HepG2 (cell line): ENCODE results near the gene NIFK. TPM values are rescaled to one million over a fixed set of nuclear protein-coding genes. Genes with fewer than 3 reads are reported as not detected.
A peak's percentile ranks its signal among the peaks of the same experiment; 100 is the strongest.

Experiments
- ARNT2 ChIP-seq: sonication (generic); formaldehyde crosslinking; IDR thresholded peaks from 2 replicates; pipeline ENCODE4 v1.8.0; 2022; ENCODE audit warnings: mild to moderate bottlenecking, low read depth, missing genetic modification reagents, moderate library complexity
- CCAR2 ChIP-seq: fragments of 200-400 bp; formaldehyde crosslinking; optimal IDR thresholded peaks from 2 replicates; pipeline ENCODE3; 2018; ENCODE audit warnings: low read depth, mild to moderate bottlenecking, low read length, moderate library complexity
- ELK4 ChIP-seq: sonication (generic); formaldehyde crosslinking; IDR thresholded peaks from 2 replicates; pipeline ENCODE4 v1.9.0; 2021; ENCODE audit warnings: missing genetic modification reagents, borderline replicate concordance
- HNF4A ChIP-seq: sonication (generic); formaldehyde crosslinking; IDR thresholded peaks from 2 replicates; pipeline ENCODE4 v1.4.0; 2020; ENCODE audit warnings: missing genetic modification reagents
- MBD4 ChIP-seq: IDR thresholded peaks from 2 replicates; pipeline ENCODE4 v1.6.1; 2012; ENCODE audit warnings: low read length, inconsistent platforms, borderline replicate concordance
- RXRB ChIP-seq: IDR thresholded peaks from 2 replicates; pipeline ENCODE4 v1.6.1; 2016; ENCODE audit warnings: borderline replicate concordance, missing genetic modification reagents, missing compliant biosample characterization
- TRAFD1 ChIP-seq: sonication (generic); formaldehyde crosslinking; IDR thresholded peaks from 2 replicates; pipeline ENCODE4 v1.5.1; 2020; ENCODE audit warnings: missing genetic modification reagents, mild to moderate bottlenecking, borderline replicate concordance
- ZNF143 ChIP-seq: sonication (generic); formaldehyde crosslinking; IDR thresholded peaks from 2 replicates; pipeline ENCODE4 v1.4.0; 2020; ENCODE audit warnings: missing genetic modification reagents
- ZNF224 ChIP-seq: sonication (generic); formaldehyde crosslinking; IDR thresholded peaks from 2 replicates; pipeline ENCODE4 v1.5.0; 2020; ENCODE audit warnings: mild to moderate bottlenecking, missing genetic modification reagents
- ZNF547 ChIP-seq: sonication (generic); formaldehyde crosslinking; IDR thresholded peaks from 2 replicates; pipeline ENCODE4 v1.5.1; 2020; ENCODE audit warnings: mild to moderate bottlenecking, missing genetic modification reagents
- ZNF609 ChIP-seq: sonication (generic); formaldehyde crosslinking; IDR thresholded peaks from 2 replicates; pipeline ENCODE4 v1.4.0; 2020; ENCODE audit warnings: mild to moderate bottlenecking, missing genetic modification reagents, borderline replicate concordance
- ZNF891 ChIP-seq: sonication (generic); formaldehyde crosslinking; IDR thresholded peaks from 2 replicates; pipeline ENCODE4 v1.5.0; 2020; ENCODE audit warnings: mild to moderate bottlenecking, missing genetic modification reagents
- ZSCAN22 ChIP-seq: sonication (generic); formaldehyde crosslinking; IDR thresholded peaks from 2 replicates; pipeline ENCODE4 v1.4.0; 2020; ENCODE audit warnings: mild to moderate bottlenecking, missing genetic modification reagents
- polyA plus RNA-seq, 8 experiments: library from polyadenylated mRNA; depleted of rRNA in 3 of 8; stranded (reverse) in 7 of 8; unstranded in 1 of 8; fragments of >200 nt; fragmentation: Illumina TruSeq in 4 of 8; extraction: Trizol in 4 of 8; gene quantifications; 2 replicates each; pipeline versions ENCODE4 v1.2.1 to v1.2.3, GENCODE V29; 2011 to 2016; ENCODE audit warnings: low read depth in 4 of 8, missing spikeins in 1 of 8, mixed read lengths in 1 of 8; ENCODE audit not compliant: insufficient read depth in 1 of 8
- total RNA-seq, 5 experiments: library from RNA; depleted of rRNA; stranded (reverse); fragments of >200 nt; fragmentation: Illumina TruSeq; extraction: Trizol; gene quantifications; 2 replicates each; pipeline ENCODE4 v1.2.3, GENCODE V29; 2016; ENCODE audit warnings: low read depth in 1 of 5
- TF ChIP-seq, protein P1 (sequence below): sonication (generic); formaldehyde crosslinking; IDR thresholded peaks from 2 replicates; pipeline ENCODE4 v1.5.0; 2020; ENCODE audit warnings: mild to moderate bottlenecking, low read depth, missing genetic modification reagents, borderline replicate concordance
- TF ChIP-seq, protein P2 (sequence below): sonication (generic); formaldehyde crosslinking; IDR thresholded peaks from 2 replicates; pipeline ENCODE4 v1.4.0; 2020; ENCODE audit warnings: missing genetic modification reagents

Gene NIFK
- total and polyA plus RNA-seq, 2 of the 13 experiments (the other 11 are each of a cell fraction or from before 2014, with no cell fraction given), result 19.6 to 105 TPM

DNA sequence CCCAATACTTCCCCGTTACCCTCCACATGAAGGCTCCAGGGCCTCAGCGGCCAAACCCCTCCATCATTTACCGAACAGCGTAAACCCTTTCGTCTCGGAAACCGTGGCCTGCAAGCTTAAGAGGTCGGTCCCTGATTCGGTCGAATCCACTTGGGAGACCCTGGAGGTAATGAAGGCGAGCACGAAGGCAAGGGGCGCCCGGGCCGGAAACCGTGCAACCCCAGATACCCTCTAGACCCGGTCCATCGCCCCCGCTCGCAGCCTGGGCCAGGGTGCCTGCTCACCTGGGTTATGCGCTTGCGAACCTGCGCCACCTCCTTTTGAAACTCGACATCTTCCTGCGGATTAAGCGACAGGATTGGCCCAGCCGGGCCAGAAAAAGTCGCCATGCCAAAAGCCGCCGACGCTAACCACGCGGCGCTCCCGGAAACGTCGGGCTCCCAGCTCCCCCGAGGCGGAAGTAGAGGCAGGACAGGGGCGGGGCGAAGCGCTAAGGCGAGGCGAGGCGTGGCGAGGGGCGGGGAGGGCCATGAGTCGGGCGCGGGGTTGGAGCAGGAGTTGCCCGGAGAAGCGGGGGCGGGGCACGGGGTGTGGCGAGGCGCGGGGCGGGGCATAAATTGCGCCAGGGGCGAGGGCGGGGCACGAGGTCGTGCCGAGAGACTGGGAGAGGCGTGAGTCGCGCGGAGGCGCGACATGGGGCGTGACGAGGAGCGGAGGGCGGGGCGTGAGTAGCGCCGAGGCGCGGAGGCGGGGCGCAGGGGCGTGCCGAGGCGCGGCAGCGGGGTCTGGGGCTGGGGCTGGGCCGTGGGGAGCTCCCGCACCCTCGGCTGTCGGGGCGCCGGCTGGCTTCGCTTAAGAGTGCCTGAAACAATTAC lies at the start of gene NIFK (continued):
- TF ChIP-seq ZNF891 (CRISPR knock-in tag) (peak; percentile 90), MBD4 (no peak), ZNF547 (CRISPR knock-in tag) (peak; percentile 70; the same call in 1 of the 2 replicates), TRAFD1 (CRISPR knock-in tag) (no peak), RXRB (CRISPR knock-in tag) (0 out of 2 replicates have a peak, but pooled peaks have one; percentile 58), HNF4A (CRISPR knock-in tag) (peak; percentile 17; the same call in 1 of the 2 replicates), ZNF224 (no peak), CCAR2 (no peak), ZNF143 (CRISPR knock-in tag) (peak; percentile 80), ZNF609 (CRISPR knock-in tag) (peak; percentile 40; the same call in 1 of the 2 replicates), ELK4 (CRISPR knock-in tag) (no peak; the same call in 1 of the 2 replicates), ARNT2 (CRISPR knock-in tag) (peak; percentile 93), ZSCAN22 (CRISPR knock-in tag) (no peak)
- TF ChIP-seq, protein P1, sequence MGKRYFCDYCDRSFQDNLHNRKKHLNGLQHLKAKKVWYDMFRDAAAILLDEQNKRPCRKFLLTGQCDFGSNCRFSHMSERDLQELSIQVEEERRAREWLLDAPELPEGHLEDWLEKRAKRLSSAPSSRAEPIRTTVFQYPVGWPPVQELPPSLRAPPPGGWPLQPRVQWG (CRISPR knock-in tag), result no peak
- TF ChIP-seq, protein P2, sequence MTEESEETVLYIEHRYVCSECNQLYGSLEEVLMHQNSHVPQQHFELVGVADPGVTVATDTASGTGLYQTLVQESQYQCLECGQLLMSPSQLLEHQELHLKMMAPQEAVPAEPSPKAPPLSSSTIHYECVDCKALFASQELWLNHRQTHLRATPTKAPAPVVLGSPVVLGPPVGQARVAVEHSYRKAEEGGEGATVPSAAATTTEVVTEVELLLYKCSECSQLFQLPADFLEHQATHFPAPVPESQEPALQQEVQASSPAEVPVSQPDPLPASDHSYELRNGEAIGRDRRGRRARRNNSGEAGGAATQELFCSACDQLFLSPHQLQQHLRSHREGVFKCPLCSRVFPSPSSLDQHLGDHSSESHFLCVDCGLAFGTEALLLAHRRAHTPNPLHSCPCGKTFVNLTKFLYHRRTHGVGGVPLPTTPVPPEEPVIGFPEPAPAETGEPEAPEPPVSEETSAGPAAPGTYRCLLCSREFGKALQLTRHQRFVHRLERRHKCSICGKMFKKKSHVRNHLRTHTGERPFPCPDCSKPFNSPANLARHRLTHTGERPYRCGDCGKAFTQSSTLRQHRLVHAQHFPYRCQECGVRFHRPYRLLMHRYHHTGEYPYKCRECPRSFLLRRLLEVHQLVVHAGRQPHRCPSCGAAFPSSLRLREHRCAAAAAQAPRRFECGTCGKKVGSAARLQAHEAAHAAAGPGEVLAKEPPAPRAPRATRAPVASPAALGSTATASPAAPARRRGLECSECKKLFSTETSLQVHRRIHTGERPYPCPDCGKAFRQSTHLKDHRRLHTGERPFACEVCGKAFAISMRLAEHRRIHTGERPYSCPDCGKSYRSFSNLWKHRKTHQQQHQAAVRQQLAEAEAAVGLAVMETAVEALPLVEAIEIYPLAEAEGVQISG (CRISPR knock-in tag), result peak; percentile 86
